ENCODE measurements around the gene SNX5. TPM values are rescaled to one million over a fixed set of nuclear protein-coding genes. Genes with fewer than 3 reads are reported as not detected.

Gene SNX5
- total and polyA plus RNA-seq, 7 donors = 59.8 to 113 (median 81.3) TPM

DNA sequence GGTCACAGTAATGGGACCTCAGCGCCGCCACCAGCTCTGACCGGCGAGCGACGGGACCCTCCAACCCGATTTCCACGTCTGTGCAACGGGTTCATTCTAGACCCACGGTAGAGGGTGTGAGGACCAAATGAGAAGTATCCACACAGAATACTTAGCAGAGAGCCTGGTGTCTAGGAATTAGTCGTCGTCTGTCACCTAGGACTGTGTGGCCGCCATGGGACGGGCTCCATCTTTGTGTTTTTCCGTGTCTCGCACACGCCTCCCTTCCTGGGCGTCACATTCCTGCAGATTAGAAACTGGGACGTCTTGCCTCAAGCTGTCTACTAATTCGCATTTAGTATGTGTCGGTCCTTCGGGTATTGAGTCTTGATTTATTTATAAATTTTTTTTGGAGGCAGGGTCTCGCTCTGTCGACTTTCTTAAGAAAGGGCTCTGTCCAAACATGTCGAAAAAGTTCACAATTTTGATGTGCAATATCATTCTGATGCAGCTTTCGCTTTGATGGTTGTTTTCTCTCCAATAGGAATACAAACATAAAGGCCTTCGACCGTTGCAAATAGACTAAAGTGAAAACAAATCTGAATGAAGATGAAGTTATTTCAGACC lies 787 bp upstream of the SNX5 start:
- peak overlapping the region; percentile 98 for H3K27ac ChIP-seq
- no peaks in the 10 kb centered on the region for H3K36me3 ChIP-seq (ENCODE audit: insufficient read depth in 1 of 2, low read depth in 1 of 2)
- 0% methylated on average over 28 of the region's 28 CpGs for WGBS, 3 donors
- TF ChIP-seq, protein P1, sequence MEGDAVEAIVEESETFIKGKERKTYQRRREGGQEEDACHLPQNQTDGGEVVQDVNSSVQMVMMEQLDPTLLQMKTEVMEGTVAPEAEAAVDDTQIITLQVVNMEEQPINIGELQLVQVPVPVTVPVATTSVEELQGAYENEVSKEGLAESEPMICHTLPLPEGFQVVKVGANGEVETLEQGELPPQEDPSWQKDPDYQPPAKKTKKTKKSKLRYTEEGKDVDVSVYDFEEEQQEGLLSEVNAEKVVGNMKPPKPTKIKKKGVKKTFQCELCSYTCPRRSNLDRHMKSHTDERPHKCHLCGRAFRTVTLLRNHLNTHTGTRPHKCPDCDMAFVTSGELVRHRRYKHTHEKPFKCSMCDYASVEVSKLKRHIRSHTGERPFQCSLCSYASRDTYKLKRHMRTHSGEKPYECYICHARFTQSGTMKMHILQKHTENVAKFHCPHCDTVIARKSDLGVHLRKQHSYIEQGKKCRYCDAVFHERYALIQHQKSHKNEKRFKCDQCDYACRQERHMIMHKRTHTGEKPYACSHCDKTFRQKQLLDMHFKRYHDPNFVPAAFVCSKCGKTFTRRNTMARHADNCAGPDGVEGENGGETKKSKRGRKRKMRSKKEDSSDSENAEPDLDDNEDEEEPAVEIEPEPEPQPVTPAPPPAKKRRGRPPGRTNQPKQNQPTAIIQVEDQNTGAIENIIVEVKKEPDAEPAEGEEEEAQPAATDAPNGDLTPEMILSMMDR (IDR thresholded peaks at IDR 0.05) = no peak
- no peaks in the 10 kb centered on the region for H3K27me3 ChIP-seq (ENCODE audit: insufficient read depth in 3 of 3, low read length in 2 of 3)
- H3K9me3 ChIP-seq = no peaks in the 10 kb centered on the region
- H3K4me1 ChIP-seq = peaks cover 50% of the 10 kb centered on the region
- intact Hi-C loops (cut with DNase I) = loop anchor here in 1 of 2 donors (5.0 kb wide), 2 partner anchors 52 to 318 kb away; partner anchors contain the start of gene ZNF133
- DNase-seq (peak; percentile 40 to 72), ATAC-seq (peak; percentile 12 to 40 (median 19))
- H3K4me3 ChIP-seq = peak overlapping the region; percentile 97

DNA sequence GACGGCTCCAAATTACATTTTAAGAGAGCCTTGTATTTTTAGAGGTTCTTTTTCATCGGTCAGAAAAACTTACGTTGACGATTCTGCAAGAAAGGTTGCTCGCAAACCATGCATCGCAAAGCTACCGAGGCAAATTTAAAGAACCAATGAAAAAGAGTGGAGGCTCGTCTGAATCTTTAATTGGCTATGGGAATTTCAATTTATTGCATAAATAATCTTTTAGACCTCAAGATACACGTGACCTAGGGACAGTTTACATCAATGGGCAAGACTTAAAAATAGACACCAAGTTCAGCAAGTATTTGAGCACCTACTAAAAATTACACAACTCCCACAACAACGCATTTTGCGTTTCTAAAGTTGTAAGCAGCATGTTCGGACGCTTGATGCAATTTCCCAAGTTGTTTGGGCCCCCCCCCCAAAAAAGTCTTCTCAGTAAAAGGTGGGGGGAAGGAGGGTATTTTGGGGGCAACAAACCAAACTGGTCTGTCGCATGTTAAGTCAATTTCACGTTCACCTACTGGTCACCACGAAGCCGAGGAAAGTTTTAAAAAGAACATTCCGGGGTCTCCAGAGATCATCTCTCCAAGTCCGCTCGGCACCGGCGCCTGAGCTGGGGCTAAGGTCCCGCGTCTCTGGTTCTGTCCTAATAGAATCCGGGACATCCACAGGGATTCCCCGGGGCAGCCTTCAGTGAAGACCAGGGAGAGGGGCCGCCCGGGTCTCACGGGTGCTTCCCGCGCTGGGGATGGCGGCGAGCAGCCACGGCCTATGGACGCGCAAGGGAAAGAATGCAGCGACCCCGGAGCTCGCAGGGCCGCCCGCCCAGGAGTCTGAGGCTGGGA lies 851 bp downstream of the SNX5 start:
- TF ChIP-seq, protein P1 (IDR thresholded peaks at IDR 0.05) = no peak
- peak; percentile 0 to 7 (median 4) for ATAC-seq
- H3K27me3 ChIP-seq (ENCODE audit: insufficient read depth in 3 of 3, low read length in 2 of 3) = no peaks in the 10 kb centered on the region
- peak overlapping the region; percentile 97 for H3K4me3 ChIP-seq
- intact Hi-C loops (cut with DNase I) = loop anchor here in 1 of 2 donors (5.0 kb wide), 2 partner anchors 50 to 320 kb away; partner anchors contain the start of gene ZNF133
- no peaks in the 10 kb centered on the region for H3K36me3 ChIP-seq (ENCODE audit: insufficient read depth in 1 of 2, low read depth in 1 of 2)
- H3K4me1 ChIP-seq = peaks cover 54% of the 10 kb centered on the region
- 0 to 1% (median 0%) methylated on average over 33 to 41 of the region's 41 CpGs for WGBS, 3 donors
- H3K9me3 ChIP-seq = no peaks in the 10 kb centered on the region
- DNase-seq = no peak
- peak overlapping the region; percentile 98 for H3K27ac ChIP-seq

DNA sequence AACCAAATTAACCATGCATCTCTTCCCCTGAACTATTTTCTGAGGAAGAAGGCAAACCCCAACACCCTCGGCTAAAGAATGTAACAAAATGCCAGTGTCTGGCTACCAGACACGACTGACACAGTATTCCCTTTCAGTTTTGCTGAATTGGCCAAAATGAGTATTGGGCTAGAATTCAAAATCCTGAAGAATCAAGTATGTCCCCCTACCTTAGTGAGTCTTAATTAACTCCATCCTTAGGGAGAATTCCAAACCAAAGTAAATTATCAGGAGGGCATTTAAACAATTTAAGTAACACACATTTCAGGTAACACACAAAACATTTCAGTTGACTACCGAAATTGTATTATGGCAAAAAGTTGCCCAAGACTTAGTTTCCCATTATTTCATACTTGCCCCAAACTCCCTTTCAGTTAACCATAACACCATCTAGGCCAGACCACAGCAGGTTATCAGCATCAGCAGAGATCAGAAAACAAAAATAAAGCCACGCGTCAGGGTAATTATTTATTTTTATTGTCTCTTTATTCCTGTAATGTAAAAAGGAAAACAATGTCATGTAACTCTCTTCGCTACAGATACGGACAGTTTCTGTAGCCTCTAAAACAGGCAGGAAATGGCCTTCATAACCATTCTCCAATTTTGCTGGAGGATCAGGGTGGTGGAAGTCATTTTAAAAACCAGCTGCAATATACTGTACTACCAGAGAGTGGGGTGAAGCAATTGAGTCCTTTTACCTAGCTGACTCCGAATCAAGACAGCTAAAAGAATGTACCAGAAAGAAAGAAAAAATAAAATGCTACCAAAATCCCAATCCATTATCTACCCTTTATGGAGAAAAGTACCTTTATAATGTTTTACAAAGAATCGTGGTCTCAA lies 1.9 kb downstream of the SNX5 start:
- TF ChIP-seq, protein P1 (IDR thresholded peaks at IDR 0.05) = peak; percentile 22
- WGBS, 3 donors = 10 to 14% (median 10%) methylated on average over 9 of the region's 9 CpGs
- H3K27me3 ChIP-seq (ENCODE audit: insufficient read depth in 3 of 3, low read length in 2 of 3) = no peaks in the 10 kb centered on the region
- no peaks in the 10 kb centered on the region for H3K9me3 ChIP-seq
- peaks cover 51% of the 10 kb centered on the region for H3K4me1 ChIP-seq
- no peak for DNase-seq
- intact Hi-C loops (cut with DNase I) = loop anchor here in 1 of 2 donors (5.0 kb wide), 2 partner anchors 49 to 321 kb away; partner anchors contain the start of gene ZNF133
- no peak for ATAC-seq
- H3K27ac ChIP-seq = peak overlapping the region; percentile 98
- no peaks in the 10 kb centered on the region for H3K36me3 ChIP-seq (ENCODE audit: insufficient read depth in 1 of 2, low read depth in 1 of 2)
- H3K4me3 ChIP-seq = peak overlapping the region; percentile 97

DNA sequence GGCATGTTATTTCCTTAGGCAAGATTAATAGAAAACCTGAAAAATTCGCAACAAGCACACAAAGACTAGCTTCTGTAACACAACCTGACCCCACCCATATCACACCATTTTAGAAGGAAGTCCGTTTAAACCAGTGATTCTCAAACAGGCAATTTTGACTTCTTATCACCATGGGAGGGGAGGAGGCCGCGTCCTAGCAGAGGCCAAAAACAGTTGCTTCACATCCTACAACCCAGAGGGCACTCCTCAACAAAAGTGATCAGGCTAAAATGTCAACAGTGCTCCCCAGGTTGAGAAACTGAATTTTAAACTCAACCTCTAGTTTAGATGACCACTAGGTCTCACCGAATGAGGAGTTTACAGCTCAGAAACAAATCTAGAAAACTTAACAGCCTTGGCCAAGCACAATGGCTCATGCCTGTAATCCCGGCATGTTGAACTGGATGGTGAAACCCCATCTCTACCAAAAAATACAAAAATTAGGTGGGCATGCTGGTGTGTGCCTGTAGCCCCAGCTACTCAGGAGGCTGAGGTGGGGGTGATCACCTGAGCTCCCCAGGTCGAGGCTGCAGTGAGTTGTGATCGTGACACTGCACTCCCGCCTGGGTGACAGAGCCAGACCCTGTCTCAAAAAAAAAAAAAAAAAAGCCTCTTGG lies 3.4 kb downstream of the SNX5 start:
- Histone ChIP-seq H3K4me1 (peaks cover 61% of the 10 kb centered on the region), H3K9me3 (no peaks in the 10 kb centered on the region), H3K27me3 (ENCODE audit: insufficient read depth in 3 of 3, low read length in 2 of 3) (no peaks in the 10 kb centered on the region), H3K4me3 (peak overlapping the region; percentile 97), H3K36me3 (ENCODE audit: insufficient read depth in 1 of 2, low read depth in 1 of 2) (no peaks in the 10 kb centered on the region), H3K27ac (peak overlapping the region; percentile 98)
- intact Hi-C loops (cut with DNase I) = loop anchor here in 1 of 2 donors (5.0 kb wide), 2 partner anchors 48 to 322 kb away; partner anchors contain the start of gene ZNF133
- WGBS, 3 donors = 54 to 68% (median 64%) methylated on average over 9 of the region's 9 CpGs
- ATAC-seq = no peak
- DNase-seq = no peak
- TF ChIP-seq, protein P1 (IDR thresholded peaks at IDR 0.05) = no peak

Measured in psoas muscle (tissue), 8 donors.